WTC11 (cell line): ENCODE results near the gene TAS2R40.

ENCODE experiments used
- ETV6 ChIP-seq: sonication (generic); formaldehyde crosslinking; IDR thresholded peaks from 2 replicates; pipeline ENCODE4 v1.8.1; 2022; ENCODE audit warnings: mild to moderate bottlenecking, missing genetic modification reagents
- NR1H2 ChIP-seq: sonication (generic); formaldehyde crosslinking; IDR thresholded peaks from 2 replicates; pipeline ENCODE4 v1.9.0; 2021; ENCODE audit warnings: mild to moderate bottlenecking, moderate library complexity, missing genetic modification reagents
- SMAD3 ChIP-seq: sonication (generic); formaldehyde crosslinking; IDR thresholded peaks from 2 replicates; pipeline ENCODE4 v1.8.0; 2022; ENCODE audit warnings: missing genetic modification reagents, mild to moderate bottlenecking, borderline replicate concordance

DNA sequence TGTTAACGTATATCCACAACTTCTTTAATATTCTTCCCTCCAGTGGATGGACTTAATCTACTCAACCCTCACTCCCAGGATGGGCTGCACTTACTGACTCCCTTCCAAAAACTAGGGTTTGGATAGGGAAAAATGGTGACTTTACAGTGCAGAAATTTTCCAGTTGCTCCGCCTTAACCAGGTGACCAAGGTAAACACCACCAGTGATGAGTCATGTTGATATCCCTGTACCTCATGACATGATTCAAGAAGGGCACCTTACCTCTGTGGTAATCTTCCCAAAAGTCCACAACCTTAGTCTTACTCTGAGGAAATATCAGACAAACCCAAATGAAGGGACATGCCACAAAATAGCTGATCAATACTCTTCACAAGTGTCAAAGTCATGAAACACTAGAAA lies 37.9 kb downstream of the TAS2R40 start:
- TF ChIP-seq ETV6 (CRISPR knock-in tag): no peak
- no peak for TF ChIP-seq NR1H2 (CRISPR knock-in tag)
- TF ChIP-seq SMAD3 (CRISPR knock-in tag): no peak
